Omental fat pad (tissue), 4 donors: ENCODE results near the gene TUT7. TPM values are rescaled to one million over a fixed set of nuclear protein-coding genes. Genes with fewer than 3 reads are reported as not detected.
"Not testable (repeated sequence)": the region's sequence is repeated elsewhere in the genome, so short reads cannot be mapped to it uniquely, and the experiment has no call there.

Source experiments
- ATAC-seq: fragments of 150-250 bp; one replicate; pipeline ENCODE4 v1.9.1; 2016; ENCODE audit warnings: mild to moderate bottlenecking, moderate library complexity; ENCODE audit not compliant: low FRiP score
- DNase-seq: peaks from one replicate; pipeline ENCODE4 v3.0.0-alpha.2; 2019; ENCODE audit warnings: low spot score
- CTCF ChIP-seq, 3 donors: fragments of 450-650 bp; IDR thresholded peaks; one replicate each; pipeline ENCODE4 v1.5.1; 2016 to 2017; ENCODE audit warnings: antibody characterized with exemption in 3 of 3, mild to moderate bottlenecking in 3 of 3, moderate library complexity in 2 of 3
- total RNA-seq, 4 donors: library from RNA; depleted of rRNA; stranded (reverse); fragments of >200 nt; gene quantifications; one replicate each; pipeline ENCODE4 v1.1.0, GENCODE V29; 2016

The TUT7 gene
- 10 to 100 TPM; 50.8 to 61.8 (median 56.7) TPM for total RNA-seq

- ATAC-seq, result peak; percentile 95
- no peak for TF ChIP-seq CTCF (IDR thresholded peaks at IDR 0.05)
- peak; percentile 88 for DNase-seq
Measured at GRCh38 chr9:86354011-86354817, at the start of gene TUT7. Gene TUT7 (minus strand): TSS chr9:86354410. CDS start chr9:86353199, 1,211 bp downstream.

GRCh38 chr9:86402591-86402990 is 48.4 kb upstream of the TUT7 start:
- no peak for TF ChIP-seq CTCF (IDR thresholded peaks at IDR 0.05)
- DNase-seq, result no peak
- no peak for ATAC-seq

GRCh38 chr9:86396412-86396811 is 42.2 kb upstream of the TUT7 start:
- ATAC-seq (no peak), DNase-seq (no peak)
- TF ChIP-seq CTCF (IDR thresholded peaks at IDR 0.05), result no peak

- DNase-seq, ATAC-seq: not testable (repeated sequence)
Measured at GRCh38 chr9:86390184-86390583, 36.0 kb upstream of the TUT7 start.

GRCh38 chr9:86389628-86390027 is 35.4 kb upstream of the TUT7 start:
- DNase-seq (no peak), ATAC-seq (no peak)
- no peak for TF ChIP-seq CTCF (IDR thresholded peaks at IDR 0.05)

- no peak for TF ChIP-seq CTCF (IDR thresholded peaks at IDR 0.05)
- no peak for ATAC-seq
- no peak for DNase-seq
Measured at GRCh38 chr9:86387376-86387775, 33.2 kb upstream of the TUT7 start.

GRCh38 chr9:86383000-86383399 is 28.8 kb upstream of the TUT7 start:
- ATAC-seq, DNase-seq: not testable (repeated sequence)

- DNase-seq (no peak), ATAC-seq (no peak)
- TF ChIP-seq CTCF (IDR thresholded peaks at IDR 0.05), result no peak
Measured at GRCh38 chr9:86376016-86376415, 21.8 kb upstream of the TUT7 start.
